DOHH2 (cell line): ENCODE measurements around the gene MPPED1.

Source experiments
- H3F3A ChIP-seq: fragments of 200-600 bp; sonication (generic), shearing (Covaris generic); 2 replicates; pipeline ENCODE4 v1.6.0; 2016; ENCODE audit warnings: antibody characterized with exemption, mild to moderate bottlenecking; ENCODE audit not compliant: control insufficient read depth, insufficient read depth
- H3K27ac ChIP-seq: fragments of 200-600 bp; sonication (generic); 2 replicates; pipeline ENCODE4 v1.5.1; 2014; ENCODE audit warnings: low read depth, mild to moderate bottlenecking, low read length, moderate library complexity
- H3K27me3 ChIP-seq: fragments of 200-600 bp; sonication (generic); 2 replicates; pipeline ENCODE4 v1.6.1; 2014; ENCODE audit warnings: mild to moderate bottlenecking, low read length, mixed read lengths; ENCODE audit not compliant: control insufficient read depth
- H3K36me3 ChIP-seq: fragments of 200-600 bp; sonication (generic); 2 replicates; pipeline ENCODE4 v1.6.1; 2014; ENCODE audit warnings: mild to moderate bottlenecking, low read length, moderate library complexity, mixed read lengths; ENCODE audit not compliant: control insufficient read depth
- H3K4me1 ChIP-seq: fragments of 200-600 bp; sonication (generic); 2 replicates; pipeline ENCODE4 v1.6.1; 2014; ENCODE audit warnings: mild to moderate bottlenecking, low read length, mixed read lengths; ENCODE audit not compliant: control insufficient read depth
- H3K4me2 ChIP-seq: fragments of 200-600 bp; sonication (generic); 2 replicates; pipeline ENCODE4 v1.6.0; 2014; ENCODE audit warnings: mild to moderate bottlenecking, low read length, moderate library complexity
- H3K4me3 ChIP-seq: fragments of 200-600 bp; sonication (generic); 2 replicates; pipeline ENCODE4 v1.5.1; 2014; ENCODE audit warnings: mild to moderate bottlenecking, low read length, mixed read lengths
- H3K79me2 ChIP-seq: fragments of 200-600 bp; sonication (generic); 2 replicates; pipeline ENCODE4 v1.6.1; 2014; ENCODE audit warnings: mild to moderate bottlenecking, low read length, mixed read lengths; ENCODE audit not compliant: control insufficient read depth
- H3K9me2 ChIP-seq: fragments of 200-600 bp; sonication (generic); replicated peaks from 2 replicates; pipeline ENCODE4 v1.6.1; 2014; ENCODE audit warnings: mild to moderate bottlenecking, low read length, mixed read lengths; ENCODE audit not compliant: control insufficient read depth
- H3K9me3 ChIP-seq: fragments of 200-600 bp; sonication (generic); 2 replicates; pipeline ENCODE4 v1.6.1; 2014; ENCODE audit warnings: antibody characterized with exemption, low read length, mixed read lengths; ENCODE audit not compliant: control insufficient read depth, insufficient read depth
- H4K20me1 ChIP-seq: fragments of 200-600 bp; sonication (generic); 2 replicates; pipeline ENCODE4 v1.6.0; 2014; ENCODE audit warnings: low read depth, mild to moderate bottlenecking, antibody characterized with exemption, low read length, moderate library complexity; ENCODE audit not compliant: control insufficient read depth, insufficient read depth
- EZH2phosphoT487 ChIP-seq: fragments of 200-600 bp; sonication (generic); IDR thresholded peaks from 2 replicates; pipeline ENCODE4 v1.6.1; 2017; ENCODE audit warnings: borderline replicate concordance, mild to moderate bottlenecking, antibody characterized with exemption, low read length, moderate library complexity, mixed read lengths
- TF ChIP-seq, protein P1 (sequence below): fragments of 200-600 bp; sonication (generic); IDR thresholded peaks from one replicate; pipeline ENCODE4 v1.5.1; 2014; ENCODE audit warnings: antibody characterized with exemption, mild to moderate bottlenecking, low read depth, low read length; ENCODE audit not compliant: poor library complexity, severe bottlenecking

MPPED1 gene

DNA sequence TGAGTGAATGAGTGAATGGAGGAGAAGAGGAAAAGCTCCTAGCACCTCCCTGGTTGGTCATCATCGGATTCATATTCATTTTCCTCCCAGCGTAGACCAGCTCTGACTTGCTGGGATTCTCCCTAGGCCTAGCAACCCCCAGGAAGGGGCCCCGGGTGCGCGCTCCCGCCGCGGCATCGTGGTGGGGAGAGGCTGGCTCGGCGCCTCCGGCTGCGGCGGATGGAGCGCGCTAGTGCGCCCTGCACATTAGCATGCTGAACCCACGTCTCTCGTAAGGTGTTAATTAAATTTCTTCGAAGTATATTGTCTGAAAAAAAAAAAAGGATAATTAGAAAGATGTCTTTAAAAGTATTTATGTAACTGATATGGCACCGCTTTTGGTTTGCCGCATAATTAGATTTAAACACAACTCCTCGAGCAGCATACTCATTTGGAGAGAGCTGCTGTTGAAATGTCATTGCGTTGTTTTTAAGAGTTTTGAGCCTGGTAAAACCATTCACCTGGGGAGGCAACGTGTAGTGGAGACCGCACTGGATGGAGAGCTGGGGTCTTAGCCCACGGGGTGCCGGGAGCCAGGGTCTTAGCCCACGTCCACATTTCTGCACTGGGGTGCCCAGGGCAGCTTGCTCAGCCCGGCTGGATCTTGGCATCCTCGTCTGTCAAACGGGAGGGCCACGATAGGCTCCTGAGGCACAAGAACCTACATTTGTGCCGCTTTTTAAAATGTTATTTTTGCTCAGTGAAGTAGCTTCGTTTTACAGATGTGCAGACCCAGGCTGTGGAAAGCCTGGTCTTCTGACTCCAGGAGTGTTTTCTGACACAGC is 21.8 kb downstream of the MPPED1 start:
- TF ChIP-seq, protein P1, sequence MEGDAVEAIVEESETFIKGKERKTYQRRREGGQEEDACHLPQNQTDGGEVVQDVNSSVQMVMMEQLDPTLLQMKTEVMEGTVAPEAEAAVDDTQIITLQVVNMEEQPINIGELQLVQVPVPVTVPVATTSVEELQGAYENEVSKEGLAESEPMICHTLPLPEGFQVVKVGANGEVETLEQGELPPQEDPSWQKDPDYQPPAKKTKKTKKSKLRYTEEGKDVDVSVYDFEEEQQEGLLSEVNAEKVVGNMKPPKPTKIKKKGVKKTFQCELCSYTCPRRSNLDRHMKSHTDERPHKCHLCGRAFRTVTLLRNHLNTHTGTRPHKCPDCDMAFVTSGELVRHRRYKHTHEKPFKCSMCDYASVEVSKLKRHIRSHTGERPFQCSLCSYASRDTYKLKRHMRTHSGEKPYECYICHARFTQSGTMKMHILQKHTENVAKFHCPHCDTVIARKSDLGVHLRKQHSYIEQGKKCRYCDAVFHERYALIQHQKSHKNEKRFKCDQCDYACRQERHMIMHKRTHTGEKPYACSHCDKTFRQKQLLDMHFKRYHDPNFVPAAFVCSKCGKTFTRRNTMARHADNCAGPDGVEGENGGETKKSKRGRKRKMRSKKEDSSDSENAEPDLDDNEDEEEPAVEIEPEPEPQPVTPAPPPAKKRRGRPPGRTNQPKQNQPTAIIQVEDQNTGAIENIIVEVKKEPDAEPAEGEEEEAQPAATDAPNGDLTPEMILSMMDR = no peak
- TF ChIP-seq EZH2phosphoT487 = no peak
- no peaks in the 10 kb centered on the region for H3K9me3 ChIP-seq

GRCh38 chr22:43434275-43434927 is 22.6 kb downstream of the MPPED1 start:
- Histone ChIP-seq H3K27ac (no peak overlapping the region), H3K9me2 (no peaks in the 10 kb centered on the region), H3F3A (no peaks in the 10 kb centered on the region), H4K20me1 (no peaks in the 10 kb centered on the region), H3K4me2 (no peak overlapping the region), H3K9me3 (no peaks in the 10 kb centered on the region), H3K4me3 (no peak overlapping the region), H3K4me1 (no peaks in the 10 kb centered on the region), H3K36me3 (no peaks in the 10 kb centered on the region), H3K27me3 (peaks cover 6% of the 10 kb centered on the region; the same call in 1 of the 2 replicates), H3K79me2 (no peaks in the 10 kb centered on the region)
- TF ChIP-seq, protein P1 = no peak
- TF ChIP-seq EZH2phosphoT487 = no peak

More for the DNA sequence above, 21.8 kb downstream of the MPPED1 start:
- Histone ChIP-seq H3K4me1 (no peaks in the 10 kb centered on the region), H3K36me3 (no peaks in the 10 kb centered on the region), H3K4me3 (no peak overlapping the region), H3K4me2 (no peak overlapping the region), H3K27me3 (peaks cover 6% of the 10 kb centered on the region; the same call in 1 of the 2 replicates), H3F3A (no peaks in the 10 kb centered on the region), H4K20me1 (no peaks in the 10 kb centered on the region), H3K79me2 (no peaks in the 10 kb centered on the region), H3K27ac (no peak overlapping the region), H3K9me2 (no peaks in the 10 kb centered on the region)

DNA sequence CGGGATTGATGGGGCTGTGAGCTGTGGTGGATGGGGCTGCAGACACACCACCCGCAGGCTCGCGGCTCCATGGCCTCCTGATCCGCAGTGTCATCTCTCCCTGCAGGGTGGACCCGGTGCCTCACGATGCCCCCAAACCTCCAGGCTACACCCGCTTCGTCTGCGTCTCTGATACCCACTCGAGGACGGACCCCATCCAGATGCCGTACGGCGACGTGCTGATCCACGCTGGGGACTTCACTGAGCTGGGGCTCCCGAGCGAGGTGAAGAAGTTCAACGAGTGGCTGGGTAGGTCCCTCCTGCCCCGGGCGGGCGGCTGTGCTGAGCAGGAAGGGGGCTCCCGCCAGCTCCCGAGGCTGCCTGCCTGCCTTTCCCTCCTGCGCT is 23.1 kb downstream of the MPPED1 start:
- H3K9me3 ChIP-seq = no peaks in the 10 kb centered on the region
- H3K9me2 ChIP-seq = no peaks in the 10 kb centered on the region
- H4K20me1 ChIP-seq = no peaks in the 10 kb centered on the region
- no peaks in the 10 kb centered on the region for H3F3A ChIP-seq
- no peak overlapping the region for H3K4me3 ChIP-seq
- peaks cover 6% of the 10 kb centered on the region; the same call in 1 of the 2 replicates for H3K27me3 ChIP-seq
- no peaks in the 10 kb centered on the region for H3K36me3 ChIP-seq
- H3K79me2 ChIP-seq = no peaks in the 10 kb centered on the region
- TF ChIP-seq EZH2phosphoT487 = no peak
- TF ChIP-seq, protein P1 = no peak
- no peak overlapping the region for H3K27ac ChIP-seq
- H3K4me2 ChIP-seq = no peak overlapping the region
- no peaks in the 10 kb centered on the region for H3K4me1 ChIP-seq
